SU-DHL-6 (cell line): ENCODE data around the gene GSC2.

Experiments used
- H2AFZ ChIP-seq: fragments of 200-600 bp; sonication (generic); 2 replicates; pipeline ENCODE4 v1.6.1; 2014; ENCODE audit warnings: low read depth, mild to moderate bottlenecking, moderate library complexity, mixed read lengths, antibody characterized with exemption, low read length; ENCODE audit not compliant: severe bottlenecking
- H3F3A ChIP-seq: fragments of 200-600 bp; shearing (Covaris generic); 2 replicates; pipeline ENCODE4 v1.6.0; 2016; ENCODE audit warnings: antibody characterized with exemption, mild to moderate bottlenecking; ENCODE audit not compliant: insufficient read depth
- H3K27ac ChIP-seq: fragments of 200-600 bp; sonication (generic); 2 replicates; pipeline ENCODE4 v1.5.1; 2016; ENCODE audit warnings: low read depth, mild to moderate bottlenecking, low read length, moderate library complexity, mixed read lengths
- H3K27me3 ChIP-seq: fragments of 200-600 bp; sonication (generic), shearing (Covaris generic); 2 replicates; pipeline ENCODE4 v1.6.0; 2014; ENCODE audit warnings: mild to moderate bottlenecking, low read length
- H3K36me3 ChIP-seq: fragments of 200-600 bp; sonication (generic); 2 replicates; pipeline ENCODE4 v1.6.1; 2014; ENCODE audit warnings: mild to moderate bottlenecking, low read length, mixed read lengths
- H3K4me2 ChIP-seq: fragments of 300-600, 200-600 bp; shearing (Covaris generic), sonication (generic); 2 replicates; pipeline ENCODE4 v1.6.0; 2014; ENCODE audit warnings: low read length, low read depth, mild to moderate bottlenecking; ENCODE audit not compliant: poor library complexity, severe bottlenecking
- H3K4me3 ChIP-seq: fragments of 200-600 bp; sonication (generic); 2 replicates; pipeline ENCODE4 v1.5.1; 2014; ENCODE audit warnings: antibody characterized with exemption, low read length, mild to moderate bottlenecking, mixed read lengths; ENCODE audit not compliant: insufficient read depth, poor library complexity, severe bottlenecking
- H3K79me2 ChIP-seq: fragments of 200-600 bp; sonication (generic); 2 replicates; pipeline ENCODE4 v1.6.1; 2014; ENCODE audit warnings: mild to moderate bottlenecking, low read length, moderate library complexity; ENCODE audit not compliant: insufficient read depth
- H3K9ac ChIP-seq: fragments of 200-600 bp; sonication (generic); 2 replicates; pipeline ENCODE4 v1.7.0; 2014; ENCODE audit warnings: mild to moderate bottlenecking, low read length
- H3K9me2 ChIP-seq: fragments of 200-600 bp; sonication (generic); replicated peaks from 2 replicates; pipeline ENCODE4 v1.6.1; 2014; ENCODE audit warnings: low read length; ENCODE audit not compliant: insufficient read depth
- H3K9me3 ChIP-seq: fragments of 200-600 bp; sonication (generic); 2 replicates; pipeline ENCODE4 v1.6.1; 2014; ENCODE audit warnings: low read length, mixed read lengths; ENCODE audit not compliant: insufficient read depth
- H4K20me1 ChIP-seq: fragments of 200-600 bp; sonication (generic); 2 replicates; pipeline ENCODE4 v1.6.1; 2014; ENCODE audit warnings: low read depth, mild to moderate bottlenecking, antibody characterized with exemption, low read length, moderate library complexity, mixed read lengths
- CTCF ChIP-seq: fragments of 200-600 bp; sonication (generic); IDR thresholded peaks from one replicate; pipeline ENCODE4 v1.5.1; 2017; ENCODE audit warnings: antibody characterized with exemption, mild to moderate bottlenecking, low read length, moderate library complexity; ENCODE audit not compliant: insufficient read depth, poor library complexity, severe bottlenecking
- EZH2phosphoT487 ChIP-seq: fragments of 200-600 bp; sonication (generic), shearing (Covaris generic); conservative IDR thresholded peaks from 2 replicates; pipeline ENCODE4 v1.6.1; 2018; ENCODE audit warnings: mild to moderate bottlenecking, antibody characterized with exemption, low read length, moderate library complexity, mixed read lengths

The GSC2 gene

DNA sequence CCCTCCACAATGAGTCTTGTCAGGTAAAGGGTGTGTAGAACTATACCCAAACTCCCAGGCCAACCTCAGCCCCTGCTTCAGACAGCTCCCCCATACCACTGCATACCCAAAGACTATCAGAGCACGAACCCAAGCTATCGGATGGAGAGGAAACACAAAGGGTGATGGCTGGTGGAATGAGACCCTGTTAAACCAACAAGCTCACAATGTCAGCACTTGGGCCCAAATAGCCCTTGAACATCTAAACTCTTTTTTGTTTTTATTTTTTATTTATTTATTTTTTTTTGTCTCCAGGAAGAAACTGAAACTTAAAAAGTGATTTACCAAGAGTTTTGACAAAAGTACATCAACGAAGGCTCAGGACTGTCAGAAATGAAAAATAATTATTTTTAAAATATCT, 38.5 kb downstream of the GSC2 start:
- Histone ChIP-seq H3K4me2 (no peak overlapping the region), H3K9ac (no peak overlapping the region), H4K20me1 (no peaks in the 10 kb centered on the region), H3K27ac (no peak overlapping the region), H3F3A (no peaks in the 10 kb centered on the region), H3K9me3 (no peaks in the 10 kb centered on the region), H3K4me3 (no peak overlapping the region), H3K27me3 (no peaks in the 10 kb centered on the region), H3K36me3 (no peaks in the 10 kb centered on the region), H2AFZ (no peak overlapping the region), H3K79me2 (peaks cover 37% of the 10 kb centered on the region; the same call in 1 of the 2 replicates), H3K9me2 (no peaks in the 10 kb centered on the region)
- no peak for TF ChIP-seq CTCF
- TF ChIP-seq EZH2phosphoT487 = no peak

GRCh38 chr22:19111140-19111539, 39.0 kb downstream of the GSC2 start:
- H4K20me1 ChIP-seq = no peaks in the 10 kb centered on the region

DNA sequence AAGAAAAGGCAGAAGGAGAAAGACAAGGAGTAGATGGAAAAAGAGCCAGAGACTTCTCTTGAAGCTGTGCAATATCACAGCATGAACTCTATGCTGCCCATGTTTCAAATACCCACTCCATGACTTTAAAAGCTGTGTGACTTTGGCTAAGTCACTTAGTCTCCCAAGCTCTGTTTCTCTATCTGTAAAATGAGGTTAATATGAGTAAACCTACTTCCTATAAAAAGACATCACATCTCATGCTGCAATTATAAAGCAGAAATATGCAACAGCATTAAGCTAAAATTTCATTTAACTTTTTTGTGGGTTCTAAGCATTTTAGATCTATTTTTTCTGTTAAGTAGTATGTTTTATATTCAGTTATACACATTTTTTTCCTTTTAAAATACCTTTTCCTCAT, 39.4 kb downstream of the GSC2 start:
- H3K79me2 ChIP-seq = peaks cover 39% of the 10 kb centered on the region; the same call in 1 of the 2 replicates
- no peaks in the 10 kb centered on the region for H3K27me3 ChIP-seq
- H3K4me2 ChIP-seq = no peak overlapping the region
- H3F3A ChIP-seq = no peaks in the 10 kb centered on the region
- no peaks in the 10 kb centered on the region for H3K9me3 ChIP-seq
- H3K9ac ChIP-seq = no peak overlapping the region
- no peak overlapping the region for H3K4me3 ChIP-seq
- no peaks in the 10 kb centered on the region for H3K36me3 ChIP-seq
- H3K9me2 ChIP-seq = no peaks in the 10 kb centered on the region
- TF ChIP-seq CTCF (no peak), EZH2phosphoT487 (no peak)
- no peaks in the 10 kb centered on the region for H4K20me1 ChIP-seq
- H2AFZ ChIP-seq = no peak overlapping the region
- H3K27ac ChIP-seq = no peak overlapping the region

More at GRCh38 chr22:19111140-19111539, 39.0 kb downstream of the GSC2 start:
- Histone ChIP-seq H3K9me2 (no peaks in the 10 kb centered on the region), H2AFZ (no peak overlapping the region), H3K9ac (no peak overlapping the region), H3K36me3 (no peaks in the 10 kb centered on the region), H3K4me2 (no peak overlapping the region), H3K27ac (no peak overlapping the region), H3K9me3 (no peaks in the 10 kb centered on the region), H3K27me3 (no peaks in the 10 kb centered on the region), H3K79me2 (peaks cover 37% of the 10 kb centered on the region; the same call in 1 of the 2 replicates), H3K4me3 (no peak overlapping the region), H3F3A (no peaks in the 10 kb centered on the region)
- TF ChIP-seq CTCF = no peak
- TF ChIP-seq EZH2phosphoT487 = no peak

GRCh38 chr22:19110064-19110458, 40.0 kb downstream of the GSC2 start:
- peaks cover 34% of the 10 kb centered on the region; the same call in 1 of the 2 replicates for H3K79me2 ChIP-seq
- no peaks in the 10 kb centered on the region for H3K27me3 ChIP-seq
- TF ChIP-seq EZH2phosphoT487 (no peak), CTCF (no peak)
- H3K4me2 ChIP-seq = peak overlapping the region; percentile 13
- no peaks in the 10 kb centered on the region for H3F3A ChIP-seq
- H3K9me2 ChIP-seq = no peaks in the 10 kb centered on the region
- H3K4me3 ChIP-seq = no peak overlapping the region
- no peak overlapping the region for H3K27ac ChIP-seq
- no peak overlapping the region for H3K9ac ChIP-seq
- H3K36me3 ChIP-seq = no peaks in the 10 kb centered on the region
- no peak overlapping the region for H2AFZ ChIP-seq
- no peaks in the 10 kb centered on the region for H4K20me1 ChIP-seq
- no peaks in the 10 kb centered on the region for H3K9me3 ChIP-seq
